WERI-Rb-1 (cell line): ENCODE results near the gene TMEM223.
A peak's percentile ranks its signal among the peaks of the same experiment; 100 is the strongest.
"Not testable (repeated sequence)": the region's sequence is repeated elsewhere in the genome, so short reads cannot be mapped to it uniquely, and the experiment has no call there.

Experiments
- DNase-seq: peaks from one replicate; pipeline ENCODE4 v3.0.0-alpha.2; 2020
- H3K27ac ChIP-seq: fragments of 250-450 bp; sonication (Bioruptor Pico); 2 replicates; pipeline ENCODE4 v1.5.1; 2020; ENCODE audit warnings: mild to moderate bottlenecking, moderate library complexity
- H3K27me3 ChIP-seq: fragments of 250-450 bp; sonication (Bioruptor Pico); 2 replicates; pipeline ENCODE4 v1.5.1; 2021; ENCODE audit warnings: mild to moderate bottlenecking, low read depth, moderate library complexity; ENCODE audit not compliant: insufficient read depth, severe bottlenecking
- H3K36me3 ChIP-seq: fragments of 250-450 bp; sonication (Bioruptor Pico); 2 replicates; pipeline ENCODE4 v1.5.1; 2020; ENCODE audit warnings: mild to moderate bottlenecking, moderate library complexity
- H3K4me3 ChIP-seq: 2 replicates; pipeline ENCODE4 v1.5.1; 2011; ENCODE audit warnings: low read depth, mild to moderate bottlenecking, control low read depth, low read length
- H3K9me3 ChIP-seq: fragments of 250-450 bp; sonication (Bioruptor Pico); 2 replicates; pipeline ENCODE4 v1.5.1; 2021; ENCODE audit warnings: mild to moderate bottlenecking, moderate library complexity; ENCODE audit not compliant: severe bottlenecking
- TF ChIP-seq, protein P1 (sequence below): IDR thresholded peaks from 2 replicates; pipeline ENCODE4 v1.5.1; 2011; ENCODE audit warnings: low read depth, mild to moderate bottlenecking, control low read depth, inconsistent platforms, low read length

TMEM223 gene

DNA sequence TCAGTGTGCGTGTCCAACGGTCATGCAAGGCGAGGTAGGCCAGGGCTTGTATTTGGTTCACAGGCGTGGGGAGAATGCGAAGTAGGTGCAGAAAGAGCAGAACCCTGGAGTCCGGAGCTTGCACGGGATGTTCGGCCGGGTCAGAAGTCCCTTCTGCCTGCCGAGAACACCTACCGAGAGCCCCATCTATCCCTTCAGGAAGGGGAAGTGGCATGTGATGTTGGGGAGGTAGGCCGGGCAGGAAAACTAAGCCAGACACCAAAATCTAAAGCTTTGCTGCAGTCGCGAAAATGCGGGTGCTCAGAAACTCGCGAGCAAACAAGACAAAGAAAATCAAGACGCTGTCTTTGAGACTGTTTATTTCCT lies 21.0 kb downstream of the TMEM223 start:
- TF ChIP-seq, protein P1, sequence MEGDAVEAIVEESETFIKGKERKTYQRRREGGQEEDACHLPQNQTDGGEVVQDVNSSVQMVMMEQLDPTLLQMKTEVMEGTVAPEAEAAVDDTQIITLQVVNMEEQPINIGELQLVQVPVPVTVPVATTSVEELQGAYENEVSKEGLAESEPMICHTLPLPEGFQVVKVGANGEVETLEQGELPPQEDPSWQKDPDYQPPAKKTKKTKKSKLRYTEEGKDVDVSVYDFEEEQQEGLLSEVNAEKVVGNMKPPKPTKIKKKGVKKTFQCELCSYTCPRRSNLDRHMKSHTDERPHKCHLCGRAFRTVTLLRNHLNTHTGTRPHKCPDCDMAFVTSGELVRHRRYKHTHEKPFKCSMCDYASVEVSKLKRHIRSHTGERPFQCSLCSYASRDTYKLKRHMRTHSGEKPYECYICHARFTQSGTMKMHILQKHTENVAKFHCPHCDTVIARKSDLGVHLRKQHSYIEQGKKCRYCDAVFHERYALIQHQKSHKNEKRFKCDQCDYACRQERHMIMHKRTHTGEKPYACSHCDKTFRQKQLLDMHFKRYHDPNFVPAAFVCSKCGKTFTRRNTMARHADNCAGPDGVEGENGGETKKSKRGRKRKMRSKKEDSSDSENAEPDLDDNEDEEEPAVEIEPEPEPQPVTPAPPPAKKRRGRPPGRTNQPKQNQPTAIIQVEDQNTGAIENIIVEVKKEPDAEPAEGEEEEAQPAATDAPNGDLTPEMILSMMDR = no peak
- H3K27ac ChIP-seq = peak overlapping the region; percentile 92
- DNase-seq = peak; percentile 26

DNA sequence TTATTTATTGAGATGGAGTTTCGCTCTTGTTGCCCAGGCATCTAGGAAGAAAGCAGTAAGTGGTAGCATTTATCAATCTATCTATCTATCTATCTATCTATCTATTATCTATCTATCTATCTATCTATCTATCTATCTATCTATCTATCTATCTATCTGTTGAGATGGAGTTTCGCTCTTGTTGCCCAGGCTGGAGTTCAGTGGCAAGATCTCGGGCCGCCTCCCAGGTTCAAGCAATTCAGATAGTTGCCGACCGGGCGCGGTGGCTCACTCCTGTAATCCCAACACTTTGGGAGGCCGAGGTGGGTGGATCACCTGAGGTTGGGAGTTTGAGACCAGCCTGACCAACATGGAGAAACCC lies 31.0 kb downstream of the TMEM223 start:
- Histone ChIP-seq H3K27ac (peak overlapping the region; percentile 74), H3K4me3 (peak overlapping the region; percentile 58)
- peak; percentile 39 for DNase-seq
- not testable (repeated sequence) for H3K36me3 ChIP-seq, H3K9me3 ChIP-seq, H3K27me3 ChIP-seq

More for the DNA sequence above, 21.0 kb downstream of the TMEM223 start:
- no peaks in the 10 kb centered on the region for H3K27me3 ChIP-seq
- peak overlapping the region; percentile 70 for H3K4me3 ChIP-seq
- H3K36me3 ChIP-seq = peaks cover 33% of the 10 kb centered on the region
- no peaks in the 10 kb centered on the region for H3K9me3 ChIP-seq

DNA sequence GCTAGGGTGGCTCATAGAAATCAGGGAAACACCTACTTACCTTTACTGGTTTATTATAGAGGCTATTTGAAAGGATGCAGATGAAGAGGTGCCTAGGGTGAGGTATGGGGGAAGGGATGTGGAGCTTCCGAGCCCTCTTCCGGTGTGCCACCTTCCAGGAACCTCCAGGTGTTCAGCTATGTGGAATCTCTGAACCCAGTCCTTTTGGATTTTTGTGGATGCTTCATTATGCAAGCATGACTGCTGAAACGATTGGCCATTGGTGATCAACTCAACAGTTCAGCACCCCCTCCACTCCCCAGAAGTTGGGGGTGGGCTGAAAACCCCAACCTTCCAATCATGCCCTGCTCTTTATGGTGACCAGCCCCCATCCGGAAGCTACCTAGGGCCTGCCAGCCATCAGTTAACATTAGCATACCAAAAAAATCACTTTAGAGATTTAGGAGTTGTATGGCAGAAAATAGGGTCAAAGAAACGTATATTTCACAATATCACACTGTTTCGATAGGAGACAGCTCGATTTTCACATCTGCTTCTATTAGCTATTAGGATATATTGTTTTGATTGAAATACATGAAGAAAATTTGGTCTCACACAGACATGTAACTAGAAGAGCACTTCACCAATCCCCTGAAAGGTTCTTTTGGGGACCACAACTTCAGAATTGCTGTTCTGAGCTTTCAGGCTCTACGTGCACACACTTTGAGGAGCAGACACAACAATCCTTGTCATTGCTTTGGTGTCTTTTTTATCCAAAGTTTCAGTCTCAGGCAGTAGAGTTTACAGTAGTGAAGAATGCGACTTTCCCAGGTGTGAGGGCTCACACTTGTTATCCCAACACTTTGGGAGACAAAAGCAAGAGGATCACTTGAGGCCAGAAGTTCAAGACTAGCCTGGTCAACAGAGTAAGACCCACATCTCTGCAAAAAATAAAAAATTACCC lies 33.7 kb downstream of the TMEM223 start:
- no peak overlapping the region for H3K27ac ChIP-seq
- no peak for DNase-seq

DNA sequence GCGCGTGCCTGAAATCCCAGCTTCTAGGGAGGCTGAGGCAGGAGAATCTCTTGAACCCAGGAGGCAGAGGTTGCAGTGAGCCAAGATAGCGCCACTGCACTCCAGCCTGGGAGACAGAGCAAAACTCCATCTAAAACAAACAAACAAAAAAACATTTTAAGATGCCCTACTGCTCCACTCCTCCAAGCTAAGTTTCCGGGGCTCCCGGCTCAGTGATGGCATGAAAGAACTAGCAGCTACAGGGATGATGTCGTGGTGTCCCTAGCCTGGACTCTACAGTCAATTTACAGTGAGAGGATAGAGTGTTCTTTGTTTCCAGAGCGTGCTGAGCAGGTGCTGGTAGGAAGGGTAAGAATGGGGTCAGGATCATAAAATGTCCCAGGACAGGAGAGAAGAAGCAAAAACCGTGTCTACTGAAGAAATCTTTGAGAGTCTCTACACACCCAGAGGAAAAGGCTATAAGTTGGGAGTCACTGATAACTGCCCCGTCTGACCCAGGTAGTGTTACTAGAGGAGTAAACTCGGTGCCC lies 36.7 kb downstream of the TMEM223 start:
- TF ChIP-seq, protein P1 = no peak
- no peak for DNase-seq
- Histone ChIP-seq H3K4me3 (no peak overlapping the region), H3K9me3 (no peaks in the 10 kb centered on the region), H3K27ac (no peak overlapping the region), H3K36me3 (peaks cover 14% of the 10 kb centered on the region), H3K27me3 (no peaks in the 10 kb centered on the region)

More for the DNA sequence above, 33.7 kb downstream of the TMEM223 start:
- no peaks in the 10 kb centered on the region for H3K9me3 ChIP-seq
- H3K36me3 ChIP-seq = peaks cover 6% of the 10 kb centered on the region
- H3K4me3 ChIP-seq = no peak overlapping the region
- no peaks in the 10 kb centered on the region for H3K27me3 ChIP-seq
- TF ChIP-seq, protein P1 = no peak

DNA sequence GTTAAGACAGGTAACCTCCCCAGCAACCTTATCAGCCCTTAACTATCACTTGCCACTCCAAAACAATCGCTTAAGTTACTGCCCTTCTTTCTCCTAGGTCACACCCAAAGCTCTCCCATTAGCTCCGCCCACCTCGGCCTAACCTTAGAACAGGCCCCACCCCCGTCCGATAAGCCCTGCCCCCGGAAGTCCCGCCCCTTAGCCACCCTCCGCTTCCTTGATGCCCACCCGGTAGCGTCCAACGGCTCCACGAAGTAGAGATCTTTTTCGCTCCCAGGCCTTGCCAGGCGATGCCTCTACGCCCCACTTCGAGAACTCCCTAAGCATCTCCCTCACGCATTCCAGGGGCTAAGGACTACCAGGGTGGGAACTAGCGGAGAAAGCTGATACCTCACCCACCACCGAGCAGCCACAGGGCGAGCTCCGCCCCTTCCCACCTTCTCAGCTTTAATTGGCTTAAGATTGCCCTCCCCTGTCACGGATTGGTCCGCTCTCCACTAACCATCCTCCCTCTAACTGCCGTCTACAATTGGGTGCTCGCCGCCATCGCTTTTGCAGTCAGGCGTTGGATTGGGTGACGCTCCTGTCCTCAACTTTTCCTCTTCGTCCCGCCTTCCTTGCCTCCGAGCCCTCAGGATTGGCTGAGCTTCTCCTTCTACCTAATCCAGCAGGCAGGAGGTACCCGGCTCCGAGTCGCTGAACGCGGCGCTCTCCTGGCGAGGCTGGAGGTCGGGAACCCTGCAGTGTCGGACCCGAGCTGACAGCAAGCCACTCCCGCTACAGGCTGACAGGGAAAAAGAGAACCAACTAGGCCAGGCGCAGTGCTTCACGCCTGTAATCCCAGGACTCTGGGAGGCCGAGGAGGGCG lies 37.8 kb downstream of the TMEM223 start, which contains the start of gene ZBTB3:
TSS of gene ZBTB3 (minus strand) at position 425 of the 868 bp plus-strand sequence. CDS start 496 bp downstream, outside the sequence.
- Histone ChIP-seq H3K27ac (peak within 1 kb of the TSS; percentile 84), H3K27me3 (no peaks in the 10 kb centered on the region), H3K9me3 (no peaks in the 10 kb centered on the region), H3K36me3 (peaks cover 20% of the 10 kb centered on the region), H3K4me3 (peak within 1 kb of the TSS; percentile 77)
- TF ChIP-seq, protein P1 = no peak
- DNase-seq = peak; percentile 98
